Daoy (cell line): ENCODE data around the gene KCNK1. TPM values are rescaled to one million over a fixed set of nuclear protein-coding genes. Genes with fewer than 3 reads are reported as not detected.
A peak's percentile ranks its signal among the peaks of the same experiment; 100 is the strongest.
"Not testable (repeated sequence)": the region's sequence is repeated elsewhere in the genome, so short reads cannot be mapped to it uniquely, and the experiment has no call there.

Source experiments
- DNase-seq: peaks from one replicate; pipeline ENCODE4 v3.0.0-alpha.2; 2015; ENCODE audit warnings: low read depth
- total RNA-seq: library from RNA; depleted of rRNA; stranded (reverse); fragments of >200 nt; shearing (Covaris generic); gene quantifications from 2 replicates; pipeline ENCODE4 v1.2.3, GENCODE V29; 2014

KCNK1 gene
- total RNA-seq, 1 experiment from 2014 or later, result 12.7 TPM

GRCh38 chr1:233607252-233608119 lies 6.4 kb upstream of the KCNK1 start:
- peak; percentile 33 for DNase-seq

DNA sequence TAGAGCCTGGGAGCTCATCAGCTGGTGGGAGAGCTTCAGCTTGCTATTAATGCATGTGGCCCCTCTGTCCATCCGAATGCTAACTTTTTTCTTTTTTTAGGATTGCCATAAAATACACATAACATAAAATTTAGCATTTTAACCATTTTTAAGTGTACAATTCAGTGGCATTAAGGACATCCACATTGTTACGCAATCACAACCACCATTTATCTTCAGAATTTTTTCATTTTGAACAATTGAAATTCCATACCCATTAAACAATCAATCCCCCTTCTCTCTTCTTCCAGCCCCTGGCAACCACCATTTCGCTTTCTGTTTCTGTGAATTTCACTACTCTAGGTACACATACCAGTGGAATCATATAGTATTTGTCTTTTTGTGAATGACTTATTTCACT lies 4.9 kb upstream of the KCNK1 start:
- DNase-seq, result no peak

- DNase-seq, result no peak
Measured at GRCh38 chr1:233609926-233610325, 4.0 kb upstream of the KCNK1 start.

DNA sequence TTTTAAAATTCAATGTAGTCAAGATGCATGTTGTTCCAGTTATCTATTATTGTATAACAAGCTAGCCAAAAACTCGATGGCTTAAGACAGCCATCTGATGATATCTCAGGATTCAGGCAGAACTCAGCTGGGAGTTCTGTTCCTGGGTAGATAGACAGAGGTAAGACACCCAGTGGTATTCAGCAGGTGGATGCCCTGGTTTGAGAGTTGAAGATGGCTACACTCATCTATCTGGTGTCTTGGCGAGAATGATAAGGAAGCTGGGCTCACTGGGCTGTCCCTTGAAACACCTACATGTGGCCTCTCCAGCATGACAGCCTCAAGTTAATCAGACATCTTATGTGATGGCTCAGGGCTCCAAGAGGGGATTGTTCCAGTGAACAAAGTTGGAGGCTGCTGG lies 3.3 kb upstream of the KCNK1 start:
- no peak for DNase-seq

GRCh38 chr1:233611363-233611762 lies 2.5 kb upstream of the KCNK1 start:
- not testable (repeated sequence) for DNase-seq

DNA sequence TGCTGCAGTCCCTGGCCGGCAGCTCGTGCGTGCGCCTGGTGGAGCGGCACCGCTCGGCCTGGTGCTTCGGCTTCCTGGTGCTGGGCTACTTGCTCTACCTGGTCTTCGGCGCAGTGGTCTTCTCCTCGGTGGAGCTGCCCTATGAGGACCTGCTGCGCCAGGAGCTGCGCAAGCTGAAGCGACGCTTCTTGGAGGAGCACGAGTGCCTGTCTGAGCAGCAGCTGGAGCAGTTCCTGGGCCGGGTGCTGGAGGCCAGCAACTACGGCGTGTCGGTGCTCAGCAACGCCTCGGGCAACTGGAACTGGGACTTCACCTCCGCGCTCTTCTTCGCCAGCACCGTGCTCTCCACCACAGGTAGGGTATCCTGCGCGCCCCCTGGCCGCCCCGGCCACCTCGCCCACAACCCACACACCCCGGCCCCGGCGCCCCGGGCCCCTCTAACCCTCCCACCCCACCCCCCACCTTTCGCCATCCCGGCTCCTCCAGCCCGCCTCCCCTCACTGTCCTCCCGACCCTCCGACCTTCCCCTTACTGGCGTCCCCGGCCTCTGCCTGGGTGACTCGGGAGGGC lies 352 bp downstream of the KCNK1 start:
- peak; percentile 70 for DNase-seq

GRCh38 chr1:233614743-233615521 lies 1.0 kb downstream of the KCNK1 start:
- DNase-seq, result peak; percentile 22

- no peak for DNase-seq
Measured at GRCh38 chr1:233615571-233615970, 1.7 kb downstream of the KCNK1 start.

- DNase-seq, result no peak
Measured at GRCh38 chr1:233617025-233617424, 3.1 kb downstream of the KCNK1 start.

- not testable (repeated sequence) for DNase-seq
Measured at GRCh38 chr1:233619414-233619813, 5.5 kb downstream of the KCNK1 start.

DNA sequence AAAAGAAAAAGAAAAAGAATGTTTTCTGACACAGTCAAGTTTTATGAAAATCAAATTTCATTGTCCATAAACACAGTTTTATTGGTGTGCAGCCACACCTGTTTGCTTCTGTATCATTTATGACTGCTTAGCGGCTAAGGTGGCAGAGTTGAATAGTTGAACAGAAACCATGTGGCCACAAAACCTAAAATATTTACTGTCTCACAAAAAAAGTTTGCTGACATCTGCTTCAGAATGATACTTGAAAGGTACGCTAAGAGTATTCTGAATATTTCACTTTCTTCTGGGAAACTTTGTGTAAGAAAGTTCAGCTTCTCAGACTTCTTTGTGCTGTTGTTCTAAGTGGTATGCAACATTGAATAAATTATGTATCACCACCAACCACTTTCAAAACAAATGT lies 6.2 kb downstream of the KCNK1 start:
- DNase-seq, result no peak

GRCh38 chr1:233621923-233622322 lies 8.0 kb downstream of the KCNK1 start:
- no peak for DNase-seq

DNA sequence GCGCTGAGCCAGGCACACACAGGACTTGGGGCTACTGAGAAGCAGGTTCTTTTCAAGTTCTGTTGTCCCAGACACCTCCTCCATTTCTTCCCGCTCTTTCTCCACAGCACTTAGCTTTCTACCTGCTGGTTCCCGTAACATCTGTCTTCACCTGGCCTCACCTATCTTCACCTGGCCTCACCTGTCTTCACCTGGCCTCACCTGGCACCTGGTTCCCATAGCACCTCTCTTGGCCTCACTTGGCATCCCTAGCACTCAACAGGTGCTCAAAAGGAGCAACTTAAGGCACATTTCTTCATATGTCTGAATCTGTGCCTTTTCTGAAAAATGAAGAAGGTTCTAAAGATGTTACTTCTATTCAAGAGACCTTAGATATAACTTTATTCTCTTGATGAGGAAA lies 10.4 kb downstream of the KCNK1 start:
- DNase-seq, result no peak

GRCh38 chr1:233625087-233625486 lies 11.2 kb downstream of the KCNK1 start:
- DNase-seq, result no peak

DNA sequence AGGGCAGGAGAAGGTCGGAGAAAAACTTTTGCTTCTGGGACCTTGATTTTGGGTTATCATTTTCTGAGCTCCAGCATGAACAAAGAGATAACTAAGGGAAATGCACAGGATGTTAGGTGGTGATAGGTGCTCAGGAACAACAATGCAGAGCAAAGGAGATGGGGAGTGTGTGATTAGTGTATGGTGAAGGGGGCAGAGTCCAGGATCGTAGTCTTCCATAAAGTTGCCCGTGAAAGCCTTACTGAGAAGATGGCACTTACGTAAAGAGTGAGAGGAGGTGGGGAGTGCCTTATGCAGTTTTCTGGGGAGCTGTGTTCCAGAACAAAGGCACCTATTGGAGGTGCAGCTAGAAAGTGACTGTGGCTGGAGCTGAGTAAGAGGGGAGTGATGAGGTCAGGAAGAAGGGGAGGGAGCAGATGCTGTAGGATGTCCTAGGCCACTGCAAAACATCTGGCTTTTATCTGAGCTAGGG lies 11.6 kb downstream of the KCNK1 start:
- no peak for DNase-seq

GRCh38 chr1:233627376-233627775 lies 13.5 kb downstream of the KCNK1 start:
- no peak for DNase-seq

DNA sequence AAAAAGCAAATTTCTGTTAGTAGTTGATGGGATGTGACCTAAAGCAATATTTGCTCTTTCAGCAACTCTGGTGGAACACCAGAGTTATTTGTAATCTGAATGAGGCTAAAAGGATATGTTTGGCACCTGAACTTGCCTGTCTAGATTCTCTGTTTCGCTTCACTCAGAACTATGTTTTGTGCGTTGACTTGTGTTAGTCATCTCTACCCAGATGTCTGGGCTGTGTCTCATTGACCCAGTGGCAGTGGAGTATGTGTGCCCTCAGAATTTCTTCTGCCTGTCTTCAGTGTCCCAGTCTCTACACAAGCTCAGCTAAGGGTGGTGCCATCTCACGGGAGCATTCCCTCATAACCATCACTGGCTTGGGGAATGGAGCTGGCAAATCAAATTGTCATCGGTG lies 13.9 kb downstream of the KCNK1 start:
- peak; percentile 17 for DNase-seq

- no peak for DNase-seq
Measured at GRCh38 chr1:233629305-233629935, 15.5 kb downstream of the KCNK1 start.

DNA sequence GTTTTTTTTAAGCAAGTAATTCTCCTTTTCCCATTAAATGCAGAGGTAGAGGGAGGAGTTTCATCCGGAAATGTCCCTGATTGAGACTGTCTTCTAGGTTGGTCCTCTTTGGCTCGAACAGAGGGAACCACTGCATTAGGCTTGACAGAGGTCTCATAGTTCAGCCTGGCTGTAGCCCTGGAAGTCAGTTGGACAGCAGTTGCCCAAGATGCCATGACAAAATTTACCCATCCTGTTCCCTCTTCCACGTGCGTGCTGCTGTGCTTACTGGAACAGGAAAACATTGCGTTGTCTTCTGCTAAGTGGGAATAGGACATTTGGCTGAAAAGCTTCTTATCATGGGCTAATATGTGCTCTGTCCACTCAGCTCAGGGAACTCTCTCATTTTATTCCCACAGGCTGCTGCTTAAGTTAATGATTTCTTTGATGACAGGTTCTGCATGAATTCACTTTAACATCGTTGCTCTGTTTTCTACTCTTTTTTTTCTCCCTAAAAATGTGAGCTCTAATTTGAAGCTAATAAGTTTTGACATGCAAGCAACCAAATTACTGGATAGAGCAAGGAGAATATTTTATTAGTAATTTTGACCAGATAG lies 18.0 kb downstream of the KCNK1 start:
- DNase-seq, result no peak

- DNase-seq, result no peak
Measured at GRCh38 chr1:233632436-233632835, 18.5 kb downstream of the KCNK1 start.

DNA sequence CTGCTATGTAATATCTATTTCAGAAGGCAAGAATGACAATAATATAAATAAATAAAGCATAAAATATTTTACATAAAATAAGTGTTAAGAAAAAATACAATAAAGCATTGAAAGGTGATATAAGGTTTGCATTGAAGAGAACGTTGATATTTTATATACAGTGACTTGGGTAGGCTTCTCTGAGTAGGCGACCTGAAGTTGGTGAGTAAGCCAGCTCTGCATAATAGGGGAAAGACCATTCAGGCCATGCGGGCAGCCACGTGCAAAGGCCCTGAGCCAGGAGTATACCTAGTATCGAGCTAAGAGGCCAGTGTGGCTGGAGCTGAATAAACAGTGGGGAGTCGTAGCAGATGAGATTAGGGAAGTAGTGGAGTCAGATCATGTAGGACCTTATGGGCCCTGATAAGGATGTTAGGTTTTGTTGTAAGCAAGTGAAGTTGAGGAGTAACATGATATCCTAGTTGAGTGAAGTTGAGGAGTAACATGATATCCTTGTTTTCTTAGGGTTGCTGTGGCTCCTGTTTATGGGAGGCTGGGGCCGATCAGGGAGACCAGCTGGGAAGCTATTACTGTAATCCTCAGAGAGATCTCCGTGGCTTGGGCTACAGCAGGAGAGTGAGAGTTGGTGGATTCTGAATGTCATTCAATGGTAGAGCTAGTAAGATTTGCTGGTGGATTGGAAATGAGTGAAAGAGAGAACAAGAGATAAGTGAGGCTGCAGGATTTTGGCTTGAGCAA lies 22.0 kb downstream of the KCNK1 start:
- DNase-seq, result peak; percentile 90
